Esophagus muscularis mucosa (tissue), 4 donors: ENCODE measurements around the gene NOX4.
"Not testable (repeated sequence)": the region's sequence is repeated elsewhere in the genome, so short reads cannot be mapped to it uniquely, and the experiment has no call there.

ENCODE experiments used
- CTCF ChIP-seq, 3 experiments: fragments of 200-600 bp in 2 of 3; fragments of 450-650 bp in 1 of 3; sonication (generic) in 2 of 3; IDR thresholded peaks; one replicate each; pipeline ENCODE4 v1.5.1; 2017 to 2019; ENCODE audit warnings: antibody characterized with exemption in 3 of 3, mild to moderate bottlenecking in 2 of 3, moderate library complexity in 1 of 3
- EP300 ChIP-seq: sonication (generic); formaldehyde crosslinking; IDR thresholded peaks from one replicate; pipeline ENCODE4 v1.6.1; 2017; ENCODE audit warnings: antibody characterized with exemption
- POLR2A ChIP-seq: fragments of 450-650 bp; IDR thresholded peaks from one replicate; pipeline ENCODE4 v1.6.1; 2017; ENCODE audit warnings: antibody characterized with exemption, moderate library complexity, mild to moderate bottlenecking, low read depth

GRCh38 chr11:89309321-89309985, 181.7 kb downstream of the NOX4 start:
- TF ChIP-seq EP300; CTCF (IDR thresholded peaks at IDR 0.05); POLR2A: not testable (repeated sequence)
